HG03442 (cell line): ENCODE data around the gene SEC24B.
"Not testable (repeated sequence)": the region's sequence is repeated elsewhere in the genome, so short reads cannot be mapped to it uniquely, and the experiment has no call there.

Experiments
- ATAC-seq: cut with Tn5 transposase; IDR thresholded peaks from one replicate; pipeline ENCODE4 v1.9.1; 2021; ENCODE audit warnings: mild to moderate bottlenecking, moderate library complexity; ENCODE audit not compliant: unreplicated experiment

Gene SEC24B

GRCh38 chr4:109497511-109497910 is 63.9 kb downstream of the SEC24B start:
- no peak for ATAC-seq

GRCh38 chr4:109499513-109499912 is 65.9 kb downstream of the SEC24B start:
- no peak for ATAC-seq

- ATAC-seq = no peak
Measured at GRCh38 chr4:109506890-109507289, 73.3 kb downstream of the SEC24B start.

GRCh38 chr4:109510687-109511086 is 77.1 kb downstream of the SEC24B start:
- ATAC-seq = no peak

- no peak for ATAC-seq
Measured at GRCh38 chr4:109511414-109511813, 77.8 kb downstream of the SEC24B start.

- not testable (repeated sequence) for ATAC-seq
Measured at GRCh38 chr4:109513368-109513767, 79.8 kb downstream of the SEC24B start.

- no peak for ATAC-seq
Measured at GRCh38 chr4:109532182-109532581, 98.6 kb downstream of the SEC24B start.

- ATAC-seq = no peak
Measured at GRCh38 chr4:109545401-109545800, 111.8 kb downstream of the SEC24B start.

GRCh38 chr4:109547394-109547793 is 113.8 kb downstream of the SEC24B start:
- ATAC-seq = no peak

- ATAC-seq = no peak
Measured at GRCh38 chr4:109548655-109549054, 115.0 kb downstream of the SEC24B start.

- no peak for ATAC-seq
Measured at GRCh38 chr4:109552237-109552636, 118.6 kb downstream of the SEC24B start.

GRCh38 chr4:109553130-109553529 is 119.5 kb downstream of the SEC24B start:
- no peak for ATAC-seq

- ATAC-seq = no peak
Measured at GRCh38 chr4:109554971-109555370, 121.4 kb downstream of the SEC24B start.

GRCh38 chr4:109557433-109557832 is 123.8 kb downstream of the SEC24B start:
- no peak for ATAC-seq

- not testable (repeated sequence) for ATAC-seq
Measured at GRCh38 chr4:109558095-109558494, 124.5 kb downstream of the SEC24B start.

- ATAC-seq = peak; percentile 20
Measured at GRCh38 chr4:109559625-109559982, 126.0 kb downstream of the SEC24B start.

- peak; percentile 92 for ATAC-seq
Measured at GRCh38 chr4:109559983-109560686, 126.5 kb downstream of the SEC24B start, which contains the start of gene MCUB. Gene MCUB (plus strand): TSS chr4:109560246. CDS start chr4:109560338, 92 bp downstream.

- peak; percentile 57 for ATAC-seq
Measured at GRCh38 chr4:109560687-109561461, 127.3 kb downstream of the SEC24B start.

GRCh38 chr4:109562457-109563239 is 129.0 kb downstream of the SEC24B start:
- no peak for ATAC-seq

- ATAC-seq = no peak
Measured at GRCh38 chr4:109571494-109571893, 137.9 kb downstream of the SEC24B start.

- ATAC-seq = no peak
Measured at GRCh38 chr4:109572154-109572553, 138.5 kb downstream of the SEC24B start.
